GM23338 (cell line): Measurements from ENCODE around the gene TK1. TPM values are rescaled to one million over a fixed set of nuclear protein-coding genes. Genes with fewer than 3 reads are reported as not detected.

Source experiments
- ATAC-seq: fragments of 200-7000 bp; cut with Tn5 transposase; 3 replicates; pipeline ENCODE4 v1.9.1; 2020
- DNase-seq: peaks from one replicate; pipeline ENCODE4 v3.0.0-alpha.2; 2015; ENCODE audit warnings: low spot score
- H2AFZ ChIP-seq: fragments of 200-600 bp; sonication (generic); 2 replicates; pipeline ENCODE4 v1.8.0; 2016; ENCODE audit warnings: antibody characterized with exemption, mild to moderate bottlenecking, moderate library complexity
- H3F3A ChIP-seq: fragments of 200-600 bp; sonication (generic); replicated peaks from 2 replicates; pipeline ENCODE4 v1.8.0; 2017; ENCODE audit warnings: antibody characterized with exemption, mixed run types, low read depth
- H3K27ac ChIP-seq: fragments of 200-600 bp; sonication (generic); 2 replicates; pipeline ENCODE4 v1.6.1; 2016; ENCODE audit warnings: low read depth
- H3K27me3 ChIP-seq: fragments of 200-600 bp; sonication (generic); 2 replicates; pipeline ENCODE4 v1.8.0; 2016; ENCODE audit warnings: mild to moderate bottlenecking, mixed run types, moderate library complexity; ENCODE audit not compliant: insufficient read depth
- H3K36me3 ChIP-seq: fragments of 200-600 bp; sonication (generic); 2 replicates; pipeline ENCODE4 v1.8.0; 2016; ENCODE audit warnings: mild to moderate bottlenecking; ENCODE audit not compliant: insufficient read depth
- H3K4me1 ChIP-seq: fragments of 200-600 bp; sonication (generic); 2 replicates; pipeline ENCODE4 v1.8.0; 2016; ENCODE audit warnings: mild to moderate bottlenecking, moderate library complexity; ENCODE audit not compliant: insufficient read depth
- H3K4me2 ChIP-seq: fragments of 200-600 bp; sonication (generic); 2 replicates; pipeline ENCODE4 v1.7.1; 2017; ENCODE audit warnings: mixed run types
- H3K4me3 ChIP-seq: fragments of 200-600 bp; sonication (generic); 2 replicates; pipeline ENCODE4 v1.6.1; 2016; ENCODE audit warnings: mixed run types
- H3K79me2 ChIP-seq: fragments of 200-600 bp; sonication (generic); replicated peaks from 2 replicates; pipeline ENCODE4 v1.8.0; 2017; ENCODE audit warnings: mild to moderate bottlenecking; ENCODE audit not compliant: insufficient read depth
- H3K9me2 ChIP-seq: fragments of 200-600 bp; sonication (generic); 2 replicates; pipeline ENCODE4 v1.8.0; 2017; ENCODE audit not compliant: insufficient read depth
- H4K20me1 ChIP-seq: fragments of 200-600 bp; sonication (generic); replicated peaks from 2 replicates; pipeline ENCODE4 v1.8.0; 2017; ENCODE audit warnings: mild to moderate bottlenecking; ENCODE audit not compliant: insufficient read depth
- H3K27ac Mint-ChIP-seq: 2 replicates; pipeline ENCODE4 v1.8.0; 2020; ENCODE audit warnings: inconsistent platforms, mild to moderate bottlenecking, moderate library complexity, mixed read lengths
- H3K27me3 Mint-ChIP-seq: 3 replicates; pipeline ENCODE4 v1.8.0; 2022; ENCODE audit warnings: low read depth, mild to moderate bottlenecking, moderate library complexity, mixed read lengths, inconsistent platforms; ENCODE audit not compliant: insufficient read depth, poor library complexity
- H3K36me3 Mint-ChIP-seq: 3 replicates; pipeline ENCODE4 v1.8.0; 2021; ENCODE audit warnings: low read depth, mild to moderate bottlenecking, inconsistent platforms, moderate library complexity, mixed read lengths
- H3K4me1 Mint-ChIP-seq: 3 replicates; pipeline ENCODE4 v1.8.0; 2020; ENCODE audit warnings: mild to moderate bottlenecking, inconsistent platforms, mixed read lengths
- H3K4me3 Mint-ChIP-seq: 3 replicates; pipeline ENCODE4 v1.8.0; 2021; ENCODE audit warnings: moderate library complexity, mild to moderate bottlenecking, inconsistent platforms, mixed read lengths
- H3K9me3 Mint-ChIP-seq: 3 replicates; pipeline ENCODE4 v1.8.0; 2020; ENCODE audit warnings: moderate library complexity, mild to moderate bottlenecking, inconsistent platforms, mixed read lengths
- CREB1 ChIP-seq: fragments of 250-450 bp; sonication (Bioruptor Pico); IDR thresholded peaks from 2 replicates; pipeline ENCODE4 v1.5.0; 2020; ENCODE audit warnings: low read depth, mild to moderate bottlenecking, moderate library complexity
- EZH2 ChIP-seq: fragments of 200-600 bp; sonication (generic); IDR thresholded peaks from one replicate; pipeline ENCODE4 v1.8.0; 2017; ENCODE audit warnings: antibody characterized with exemption, mild to moderate bottlenecking, low read depth; ENCODE audit not compliant: unreplicated experiment
- EZH2phosphoT487 ChIP-seq: fragments of 200-600 bp; sonication (generic); IDR thresholded peaks from one replicate; pipeline ENCODE4 v1.8.1; 2018; ENCODE audit warnings: antibody characterized with exemption; ENCODE audit not compliant: unreplicated experiment
- JUNB ChIP-seq: IDR thresholded peaks from one replicate; pipeline ENCODE4 v1.6.1; 2016; ENCODE audit warnings: antibody characterized with exemption; ENCODE audit not compliant: unreplicated experiment
- NANOG ChIP-seq: IDR thresholded peaks from 2 replicates; pipeline ENCODE4 v1.6.1; 2016; ENCODE audit warnings: antibody characterized with exemption, borderline replicate concordance
- POLR2AphosphoS5 ChIP-seq: IDR thresholded peaks from 2 replicates; pipeline ENCODE4 v1.6.1; 2016; ENCODE audit warnings: antibody characterized with exemption, low read depth
- STAT1 ChIP-seq: IDR thresholded peaks from one replicate; pipeline ENCODE4 v1.6.1; 2016; ENCODE audit warnings: antibody characterized with exemption; ENCODE audit not compliant: unreplicated experiment
- ZNF114 ChIP-seq: fragments of 250-450 bp; sonication (Bioruptor Pico); IDR thresholded peaks from 2 replicates; pipeline ENCODE4 v1.5.0; 2020; ENCODE audit warnings: mild to moderate bottlenecking, moderate library complexity
- ZNF331 ChIP-seq: fragments of 250-450 bp; sonication (Bioruptor Pico); IDR thresholded peaks from 2 replicates; pipeline ENCODE4 v1.5.0; 2020; ENCODE audit warnings: low read depth, mild to moderate bottlenecking, moderate library complexity
- polyA plus RNA-seq: library from polyadenylated mRNA; unstranded; fragments of >200 nt; fragmentation: Nextera tagmentation; extraction: Ambion mirVana; gene quantifications from 2 replicates; pipeline ENCODE4 v1.2.1, GENCODE V29; 2016
- total RNA-seq: library from RNA; depleted of rRNA; stranded (reverse); fragments of >200 nt; shearing (Covaris generic); gene quantifications from 2 replicates; pipeline ENCODE4 v1.2.3, GENCODE V29; 2014
- TF ChIP-seq, protein P1 (sequence below): IDR thresholded peaks from one replicate; pipeline ENCODE4 v1.6.1; 2018; ENCODE audit warnings: antibody characterized with exemption; ENCODE audit not compliant: unreplicated experiment
- TF ChIP-seq, protein P2 (sequence below): IDR thresholded peaks from 2 replicates; pipeline ENCODE4 v1.6.1; 2016; ENCODE audit warnings: antibody characterized with exemption
- TF ChIP-seq, protein P3 (sequence below): fragments of 250-450 bp; sonication (Bioruptor Pico); IDR thresholded peaks from 2 replicates; pipeline ENCODE4 v1.5.0; 2020; ENCODE audit warnings: mild to moderate bottlenecking, moderate library complexity
- TF ChIP-seq, protein P4 (sequence below), 2 experiments: fragments of 200-600 bp in 1 of 2; sonication (generic) in 1 of 2; conservative IDR thresholded peaks; 2 replicates each; pipeline versions ENCODE4 v1.5.1 to v1.6.1; 2016 to 2017; ENCODE audit warnings: antibody characterized with exemption in 2 of 2, low read depth in 2 of 2, mild to moderate bottlenecking in 2 of 2, moderate library complexity in 1 of 2

The TK1 gene
- total and polyA plus RNA-seq, 2 experiments from 2014 or later = 74.5 to 84.4 TPM

DNA sequence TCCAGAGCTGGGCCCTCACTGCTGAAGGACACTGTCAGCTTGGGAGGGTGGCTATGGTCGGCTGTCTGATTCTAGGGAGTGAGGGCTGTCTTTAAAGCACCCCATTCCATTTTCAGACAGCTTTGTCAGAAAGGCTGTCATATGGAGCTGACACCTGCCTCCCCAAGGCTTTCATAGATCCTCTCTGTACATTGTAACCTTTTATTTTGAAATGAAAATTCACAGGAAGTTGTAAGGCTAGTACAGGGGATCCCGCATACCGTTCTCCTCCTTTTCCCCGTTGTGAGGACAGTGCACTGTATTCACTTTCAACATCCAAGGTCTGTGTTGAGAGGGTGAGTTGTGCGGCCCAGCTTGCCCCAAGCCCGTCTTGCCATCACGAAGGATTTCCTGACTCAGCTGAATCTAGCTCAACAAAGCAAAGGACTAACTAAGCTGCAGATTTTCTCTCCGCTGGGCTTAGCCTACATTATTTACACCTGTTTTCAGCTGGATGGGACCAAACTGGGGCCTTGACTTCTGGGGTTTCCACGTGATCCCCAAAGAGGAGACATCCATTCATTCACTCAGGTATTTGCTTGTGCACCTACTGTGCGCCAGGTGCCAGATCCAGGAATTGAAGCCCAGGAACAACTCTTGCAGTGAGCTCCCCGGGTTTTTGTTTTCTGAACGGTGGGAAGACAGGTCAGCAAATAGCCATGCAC is 39.4 kb upstream of the TK1 start:
- Histone ChIP-seq H2AFZ (no peak overlapping the region), H3K36me3 (peaks cover 17% of the 10 kb centered on the region), H3K4me2 (no peak overlapping the region), H3K9me2 (no peaks in the 10 kb centered on the region), H3F3A (peaks cover 34% of the 10 kb centered on the region), H3K27ac (no peak overlapping the region), H3K4me3 (no peak overlapping the region), H3K79me2 (peaks cover 6% of the 10 kb centered on the region; the same call in 1 of the 2 replicates), H4K20me1 (no peaks in the 10 kb centered on the region; the same call in none of the 2 replicates), H3K4me1 (no peaks in the 10 kb centered on the region), H3K27me3 (peaks cover 13% of the 10 kb centered on the region)
- ATAC-seq (peak; percentile 22; the same call in 1 of the 3 replicates), DNase-seq (no peak)
- Mint-ChIP-seq H3K4me3 (no peak overlapping the region), H3K4me1 (peaks cover 7% of the 10 kb centered on the region), H3K27ac (no peak overlapping the region), H3K27me3 (peaks cover 13% of the 10 kb centered on the region), H3K9me3 (no peaks in the 10 kb centered on the region), H3K36me3 (peaks cover 35% of the 10 kb centered on the region)
- TF ChIP-seq NANOG = no peak
- no peak for TF ChIP-seq POLR2AphosphoS5
- TF ChIP-seq JUNB = no peak
- TF ChIP-seq ZNF331 (CRISPR knock-in tag) = no peak
- TF ChIP-seq, protein P1, sequence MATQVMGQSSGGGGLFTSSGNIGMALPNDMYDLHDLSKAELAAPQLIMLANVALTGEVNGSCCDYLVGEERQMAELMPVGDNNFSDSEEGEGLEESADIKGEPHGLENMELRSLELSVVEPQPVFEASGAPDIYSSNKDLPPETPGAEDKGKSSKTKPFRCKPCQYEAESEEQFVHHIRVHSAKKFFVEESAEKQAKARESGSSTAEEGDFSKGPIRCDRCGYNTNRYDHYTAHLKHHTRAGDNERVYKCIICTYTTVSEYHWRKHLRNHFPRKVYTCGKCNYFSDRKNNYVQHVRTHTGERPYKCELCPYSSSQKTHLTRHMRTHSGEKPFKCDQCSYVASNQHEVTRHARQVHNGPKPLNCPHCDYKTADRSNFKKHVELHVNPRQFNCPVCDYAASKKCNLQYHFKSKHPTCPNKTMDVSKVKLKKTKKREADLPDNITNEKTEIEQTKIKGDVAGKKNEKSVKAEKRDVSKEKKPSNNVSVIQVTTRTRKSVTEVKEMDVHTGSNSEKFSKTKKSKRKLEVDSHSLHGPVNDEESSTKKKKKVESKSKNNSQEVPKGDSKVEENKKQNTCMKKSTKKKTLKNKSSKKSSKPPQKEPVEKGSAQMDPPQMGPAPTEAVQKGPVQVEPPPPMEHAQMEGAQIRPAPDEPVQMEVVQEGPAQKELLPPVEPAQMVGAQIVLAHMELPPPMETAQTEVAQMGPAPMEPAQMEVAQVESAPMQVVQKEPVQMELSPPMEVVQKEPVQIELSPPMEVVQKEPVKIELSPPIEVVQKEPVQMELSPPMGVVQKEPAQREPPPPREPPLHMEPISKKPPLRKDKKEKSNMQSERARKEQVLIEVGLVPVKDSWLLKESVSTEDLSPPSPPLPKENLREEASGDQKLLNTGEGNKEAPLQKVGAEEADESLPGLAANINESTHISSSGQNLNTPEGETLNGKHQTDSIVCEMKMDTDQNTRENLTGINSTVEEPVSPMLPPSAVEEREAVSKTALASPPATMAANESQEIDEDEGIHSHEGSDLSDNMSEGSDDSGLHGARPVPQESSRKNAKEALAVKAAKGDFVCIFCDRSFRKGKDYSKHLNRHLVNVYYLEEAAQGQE = no peak
- TF ChIP-seq EZH2 = no peak
- no peak for TF ChIP-seq ZNF114 (CRISPR knock-in tag)
- TF ChIP-seq, protein P2, sequence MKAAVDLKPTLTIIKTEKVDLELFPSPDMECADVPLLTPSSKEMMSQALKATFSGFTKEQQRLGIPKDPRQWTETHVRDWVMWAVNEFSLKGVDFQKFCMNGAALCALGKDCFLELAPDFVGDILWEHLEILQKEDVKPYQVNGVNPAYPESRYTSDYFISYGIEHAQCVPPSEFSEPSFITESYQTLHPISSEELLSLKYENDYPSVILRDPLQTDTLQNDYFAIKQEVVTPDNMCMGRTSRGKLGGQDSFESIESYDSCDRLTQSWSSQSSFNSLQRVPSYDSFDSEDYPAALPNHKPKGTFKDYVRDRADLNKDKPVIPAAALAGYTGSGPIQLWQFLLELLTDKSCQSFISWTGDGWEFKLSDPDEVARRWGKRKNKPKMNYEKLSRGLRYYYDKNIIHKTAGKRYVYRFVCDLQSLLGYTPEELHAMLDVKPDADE = no peak
- no peak for TF ChIP-seq EZH2phosphoT487
- TF ChIP-seq, protein P3, sequence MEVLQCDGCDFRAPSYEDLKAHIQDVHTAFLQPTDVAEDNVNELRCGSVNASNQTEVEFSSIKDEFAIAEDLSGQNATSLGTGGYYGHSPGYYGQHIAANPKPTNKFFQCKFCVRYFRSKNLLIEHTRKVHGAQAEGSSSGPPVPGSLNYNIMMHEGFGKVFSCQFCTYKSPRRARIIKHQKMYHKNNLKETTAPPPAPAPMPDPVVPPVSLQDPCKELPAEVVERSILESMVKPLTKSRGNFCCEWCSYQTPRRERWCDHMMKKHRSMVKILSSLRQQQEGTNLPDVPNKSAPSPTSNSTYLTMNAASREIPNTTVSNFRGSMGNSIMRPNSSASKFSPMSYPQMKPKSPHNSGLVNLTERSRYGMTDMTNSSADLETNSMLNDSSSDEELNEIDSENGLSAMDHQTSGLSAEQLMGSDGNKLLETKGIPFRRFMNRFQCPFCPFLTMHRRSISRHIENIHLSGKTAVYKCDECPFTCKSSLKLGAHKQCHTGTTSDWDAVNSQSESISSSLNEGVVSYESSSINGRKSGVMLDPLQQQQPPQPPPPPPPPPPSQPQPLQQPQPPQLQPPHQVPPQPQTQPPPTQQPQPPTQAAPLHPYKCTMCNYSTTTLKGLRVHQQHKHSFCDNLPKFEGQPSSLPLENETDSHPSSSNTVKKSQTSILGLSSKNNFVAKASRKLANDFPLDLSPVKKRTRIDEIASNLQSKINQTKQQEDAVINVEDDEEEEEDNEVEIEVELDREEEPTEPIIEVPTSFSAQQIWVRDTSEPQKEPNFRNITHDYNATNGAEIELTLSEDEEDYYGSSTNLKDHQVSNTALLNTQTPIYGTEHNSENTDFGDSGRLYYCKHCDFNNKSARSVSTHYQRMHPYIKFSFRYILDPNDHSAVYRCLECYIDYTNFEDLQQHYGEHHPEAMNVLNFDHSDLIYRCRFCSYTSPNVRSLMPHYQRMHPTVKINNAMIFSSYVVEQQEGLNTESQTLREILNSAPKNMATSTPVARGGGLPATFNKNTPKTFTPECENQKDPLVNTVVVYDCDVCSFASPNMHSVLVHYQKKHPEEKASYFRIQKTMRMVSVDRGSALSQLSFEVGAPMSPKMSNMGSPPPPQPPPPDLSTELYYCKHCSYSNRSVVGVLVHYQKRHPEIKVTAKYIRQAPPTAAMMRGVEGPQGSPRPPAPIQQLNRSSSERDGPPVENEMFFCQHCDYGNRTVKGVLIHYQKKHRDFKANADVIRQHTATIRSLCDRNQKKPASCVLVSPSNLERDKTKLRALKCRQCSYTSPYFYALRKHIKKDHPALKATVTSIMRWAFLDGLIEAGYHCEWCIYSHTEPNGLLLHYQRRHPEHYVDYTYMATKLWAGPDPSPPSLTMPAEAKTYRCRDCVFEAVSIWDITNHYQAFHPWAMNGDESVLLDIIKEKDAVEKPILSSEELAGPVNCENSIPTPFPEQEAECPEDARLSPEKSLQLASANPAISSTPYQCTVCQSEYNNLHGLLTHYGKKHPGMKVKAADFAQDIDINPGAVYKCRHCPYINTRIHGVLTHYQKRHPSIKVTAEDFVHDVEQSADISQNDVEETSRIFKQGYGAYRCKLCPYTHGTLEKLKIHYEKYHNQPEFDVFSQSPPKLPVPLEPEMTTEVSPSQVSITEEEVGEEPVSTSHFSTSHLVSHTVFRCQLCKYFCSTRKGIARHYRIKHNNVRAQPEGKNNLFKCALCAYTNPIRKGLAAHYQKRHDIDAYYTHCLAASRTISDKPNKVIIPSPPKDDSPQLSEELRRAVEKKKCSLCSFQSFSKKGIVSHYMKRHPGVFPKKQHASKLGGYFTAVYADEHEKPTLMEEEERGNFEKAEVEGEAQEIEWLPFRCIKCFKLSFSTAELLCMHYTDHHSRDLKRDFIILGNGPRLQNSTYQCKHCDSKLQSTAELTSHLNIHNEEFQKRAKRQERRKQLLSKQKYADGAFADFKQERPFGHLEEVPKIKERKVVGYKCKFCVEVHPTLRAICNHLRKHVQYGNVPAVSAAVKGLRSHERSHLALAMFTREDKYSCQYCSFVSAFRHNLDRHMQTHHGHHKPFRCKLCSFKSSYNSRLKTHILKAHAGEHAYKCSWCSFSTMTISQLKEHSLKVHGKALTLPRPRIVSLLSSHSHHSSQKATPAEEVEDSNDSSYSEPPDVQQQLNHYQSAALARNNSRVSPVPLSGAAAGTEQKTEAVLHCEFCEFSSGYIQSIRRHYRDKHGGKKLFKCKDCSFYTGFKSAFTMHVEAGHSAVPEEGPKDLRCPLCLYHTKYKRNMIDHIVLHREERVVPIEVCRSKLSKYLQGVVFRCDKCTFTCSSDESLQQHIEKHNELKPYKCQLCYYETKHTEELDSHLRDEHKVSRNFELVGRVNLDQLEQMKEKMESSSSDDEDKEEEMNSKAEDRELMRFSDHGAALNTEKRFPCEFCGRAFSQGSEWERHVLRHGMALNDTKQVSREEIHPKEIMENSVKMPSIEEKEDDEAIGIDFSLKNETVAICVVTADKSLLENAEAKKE (CRISPR knock-in tag) = no peak
- no peak for TF ChIP-seq STAT1
- TF ChIP-seq, protein P4, sequence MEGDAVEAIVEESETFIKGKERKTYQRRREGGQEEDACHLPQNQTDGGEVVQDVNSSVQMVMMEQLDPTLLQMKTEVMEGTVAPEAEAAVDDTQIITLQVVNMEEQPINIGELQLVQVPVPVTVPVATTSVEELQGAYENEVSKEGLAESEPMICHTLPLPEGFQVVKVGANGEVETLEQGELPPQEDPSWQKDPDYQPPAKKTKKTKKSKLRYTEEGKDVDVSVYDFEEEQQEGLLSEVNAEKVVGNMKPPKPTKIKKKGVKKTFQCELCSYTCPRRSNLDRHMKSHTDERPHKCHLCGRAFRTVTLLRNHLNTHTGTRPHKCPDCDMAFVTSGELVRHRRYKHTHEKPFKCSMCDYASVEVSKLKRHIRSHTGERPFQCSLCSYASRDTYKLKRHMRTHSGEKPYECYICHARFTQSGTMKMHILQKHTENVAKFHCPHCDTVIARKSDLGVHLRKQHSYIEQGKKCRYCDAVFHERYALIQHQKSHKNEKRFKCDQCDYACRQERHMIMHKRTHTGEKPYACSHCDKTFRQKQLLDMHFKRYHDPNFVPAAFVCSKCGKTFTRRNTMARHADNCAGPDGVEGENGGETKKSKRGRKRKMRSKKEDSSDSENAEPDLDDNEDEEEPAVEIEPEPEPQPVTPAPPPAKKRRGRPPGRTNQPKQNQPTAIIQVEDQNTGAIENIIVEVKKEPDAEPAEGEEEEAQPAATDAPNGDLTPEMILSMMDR (conservative IDR thresholded peaks at IDR 0.05; ENCODE audit: low read depth in 2 of 2) = no peak
- no peak for TF ChIP-seq CREB1 (CRISPR knock-in tag)
